Left lobe of liver (tissue), 2 donors: ENCODE results near the gene PARD3. TPM values are rescaled to one million over a fixed set of nuclear protein-coding genes. Genes with fewer than 3 reads are reported as not detected.

Experiments used
- ATAC-seq: fragments of 200-7000 bp; cut with Tn5 transposase; one replicate; pipeline ENCODE4 v1.9.1; 2020; ENCODE audit warnings: mild to moderate bottlenecking, moderate library complexity
- DNase-seq: peaks from one replicate; pipeline ENCODE4 v3.0.0-alpha.2; 2020; ENCODE audit warnings: low spot score
- total RNA-seq: library from RNA; stranded (reverse); gene quantifications from one replicate; pipeline ENCODE4 v1.2.1, GENCODE V29; 2021
- donor health status: DM: no; HTN: no; CAD: no; lungs with moderate emphysema.
- donor health status: DM: no; HTN: yes; CAD: no.

The PARD3 gene
- total RNA-seq, 1 donor from 2014 or later: 19.1 TPM

- DNase-seq: no peak
- no peak for ATAC-seq
Measured at GRCh38 chr10:34635111-34635510, 180.0 kb downstream of the PARD3 start.

GRCh38 chr10:34633374-34633773 is 181.7 kb downstream of the PARD3 start:
- ATAC-seq: no peak

GRCh38 chr10:34629084-34629483 is 186.0 kb downstream of the PARD3 start:
- ATAC-seq: no peak
- DNase-seq: no peak

More at GRCh38 chr10:34633374-34633773, 181.7 kb downstream of the PARD3 start:
- no peak for DNase-seq

GRCh38 chr10:34628174-34628796 is 186.8 kb downstream of the PARD3 start:
- ATAC-seq (peak; percentile 87), DNase-seq (peak; percentile 66)

DNA sequence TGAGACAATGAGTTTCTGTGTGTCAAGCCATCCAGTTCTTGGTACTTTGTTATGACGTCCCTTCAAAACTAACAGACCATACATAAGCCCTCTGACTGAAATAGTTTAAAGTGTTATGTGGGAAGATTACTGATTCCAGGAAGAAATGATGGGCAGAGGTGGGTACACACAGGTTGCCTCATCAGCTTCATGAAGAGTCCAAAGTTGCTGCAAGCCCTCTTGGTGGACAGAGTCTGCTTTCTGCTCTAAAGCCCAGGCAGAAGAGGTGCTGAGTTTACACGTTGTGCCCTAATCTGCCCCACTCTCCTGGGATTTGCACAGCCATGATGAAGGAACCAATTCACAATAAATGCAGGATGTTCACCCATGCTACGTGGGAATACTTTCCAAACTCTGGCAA is 187.4 kb downstream of the PARD3 start:
- peak; percentile 45 for ATAC-seq
- DNase-seq: no peak

DNA sequence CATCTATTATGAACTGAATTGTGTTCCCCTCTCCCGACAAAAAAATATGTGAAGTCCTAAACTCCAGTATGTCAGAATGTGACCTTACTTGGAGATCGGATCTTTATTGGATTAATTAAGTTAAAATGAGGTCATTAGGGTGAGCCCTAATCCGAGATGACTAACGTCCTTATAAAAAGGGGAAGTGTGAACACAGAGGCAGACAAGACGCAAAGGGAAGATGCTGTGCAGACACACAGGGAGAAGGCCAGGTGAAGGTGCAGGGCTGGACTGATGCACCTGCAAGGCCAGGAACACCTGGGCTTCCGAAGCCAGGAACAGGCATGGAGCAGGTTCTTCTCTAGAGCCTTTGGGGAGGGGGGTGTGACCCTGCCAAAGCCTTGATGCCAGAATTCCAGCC is 187.8 kb downstream of the PARD3 start:
- DNase-seq (no peak), ATAC-seq (no peak)

GRCh38 chr10:34626158-34626880 is 188.8 kb downstream of the PARD3 start:
- ATAC-seq (no peak), DNase-seq (no peak)

DNA sequence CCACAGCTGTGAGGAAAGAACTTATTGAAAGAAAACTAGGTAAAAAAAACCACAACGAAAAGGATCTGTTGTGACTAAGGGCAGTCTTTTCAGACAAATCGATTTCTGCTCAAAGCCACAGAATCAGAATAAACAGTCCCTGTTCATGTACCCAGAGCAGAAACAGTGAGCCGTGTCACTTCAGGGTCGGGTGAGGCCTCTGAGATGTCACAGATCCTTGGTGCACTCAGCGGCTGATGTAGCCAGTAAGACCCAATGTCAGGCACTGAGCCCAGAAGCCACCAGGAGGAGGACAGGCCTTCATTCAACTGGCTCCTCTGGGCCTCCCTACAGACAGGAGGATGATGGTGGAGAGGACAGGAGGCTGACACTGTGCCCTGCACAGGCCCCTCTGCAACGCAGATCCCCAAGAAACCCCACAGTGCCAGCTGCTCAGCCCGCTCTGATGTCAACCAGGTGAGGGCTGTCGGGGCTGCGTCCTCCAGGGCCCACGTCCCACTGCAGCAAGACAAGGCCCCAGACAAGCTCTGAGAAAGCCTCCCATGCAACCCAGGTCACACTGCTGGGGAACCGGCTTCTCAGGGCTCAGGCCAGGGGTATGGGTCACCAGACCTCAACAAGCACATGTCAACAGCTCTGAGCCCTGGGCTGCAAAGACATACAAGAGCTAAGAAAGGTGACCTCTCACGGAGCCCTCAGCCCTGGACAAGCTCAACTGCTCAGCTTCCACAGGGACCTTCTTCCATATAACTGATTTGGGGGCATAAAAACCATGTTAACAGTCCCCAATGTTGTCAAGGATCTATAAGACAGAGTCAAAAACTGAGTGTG is 190.6 kb downstream of the PARD3 start:
- ATAC-seq (no peak), DNase-seq (no peak)

- no peak for ATAC-seq
- no peak for DNase-seq
Measured at GRCh38 chr10:34622945-34623344, 192.2 kb downstream of the PARD3 start.

GRCh38 chr10:34618611-34619010 is 196.5 kb downstream of the PARD3 start:
- ATAC-seq: no peak
- no peak for DNase-seq

GRCh38 chr10:34615770-34616169 is 199.3 kb downstream of the PARD3 start:
- DNase-seq (no peak), ATAC-seq (no peak)

- DNase-seq (no peak), ATAC-seq (no peak)
Measured at GRCh38 chr10:34613491-34613890, 201.6 kb downstream of the PARD3 start.

GRCh38 chr10:34612938-34613337 is 202.2 kb downstream of the PARD3 start:
- no peak for DNase-seq

DNA sequence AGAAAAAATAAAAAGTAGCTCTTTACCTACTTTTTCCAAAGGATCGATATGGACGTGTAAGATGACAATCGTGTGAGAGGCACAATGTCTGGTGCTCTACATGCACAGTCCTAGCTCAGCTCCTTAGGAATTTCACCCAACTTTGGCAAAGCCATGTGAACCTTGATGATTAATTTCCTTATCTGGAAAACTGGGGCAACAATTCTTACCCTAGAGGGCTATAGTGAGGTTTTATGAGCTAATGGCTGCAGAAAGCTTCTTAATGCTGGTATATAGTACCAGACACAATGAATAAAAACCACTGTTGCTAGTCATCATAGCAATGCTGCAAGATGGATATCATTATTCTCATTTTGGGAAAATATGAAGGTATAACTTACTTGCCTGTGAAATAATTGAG is 202.7 kb downstream of the PARD3 start:
- DNase-seq: no peak
- no peak for ATAC-seq

More at GRCh38 chr10:34612938-34613337, 202.2 kb downstream of the PARD3 start:
- ATAC-seq: no peak

DNA sequence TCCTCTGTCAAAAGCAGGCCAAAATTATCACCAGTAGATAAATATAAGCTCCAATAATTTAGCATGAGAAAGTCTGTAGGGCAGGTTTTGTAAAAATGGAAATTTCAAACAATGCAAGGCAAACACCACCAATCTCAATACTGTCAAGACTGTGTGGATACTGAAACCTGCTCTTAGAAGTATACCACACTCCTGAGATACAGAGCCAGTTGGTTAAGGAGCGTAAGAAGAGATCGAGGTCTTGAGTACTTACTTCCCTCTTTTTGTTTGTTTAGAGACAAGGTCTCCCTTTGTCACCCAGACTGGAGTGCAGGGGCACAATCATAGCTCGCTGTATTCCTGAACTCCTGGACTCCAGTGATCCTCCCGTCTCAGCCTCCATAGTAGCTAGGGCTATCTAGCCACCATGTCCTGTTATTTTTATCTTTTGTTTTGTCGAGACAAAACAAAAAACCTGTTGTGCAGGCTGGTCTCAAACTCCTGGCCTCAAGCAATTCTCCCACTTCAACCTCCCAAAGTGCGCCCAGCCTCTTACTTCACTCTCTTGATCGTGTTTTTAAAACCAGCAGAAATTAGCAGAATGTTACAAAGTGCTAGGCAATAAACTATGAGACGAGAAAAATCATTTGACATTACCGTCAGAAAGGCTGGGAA is 205.7 kb downstream of the PARD3 start:
- no peak for DNase-seq
- no peak for ATAC-seq

DNA sequence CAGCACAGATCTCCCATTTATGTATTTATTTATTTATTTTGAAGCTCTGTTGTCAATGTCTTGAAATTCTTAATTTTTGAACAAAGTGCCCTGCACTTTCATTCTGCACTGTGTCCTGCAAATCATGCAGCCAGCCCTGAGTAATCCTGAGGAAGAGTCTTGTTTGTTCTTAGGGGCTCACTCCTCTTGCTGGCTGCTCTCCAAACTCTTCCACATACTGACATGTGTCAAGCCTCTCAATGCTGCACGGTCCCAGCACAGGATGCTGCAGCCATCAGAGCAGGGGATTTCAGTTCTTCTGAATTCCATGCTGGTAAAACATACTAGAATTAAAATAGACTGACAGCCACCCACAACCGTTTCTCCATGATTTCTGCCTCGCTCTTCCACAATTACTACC is 207.2 kb downstream of the PARD3 start:
- DNase-seq: no peak
- ATAC-seq: no peak

- DNase-seq (no peak), ATAC-seq (no peak)
Measured at GRCh38 chr10:34606890-34607289, 208.2 kb downstream of the PARD3 start.

- ATAC-seq: no peak
- no peak for DNase-seq
Measured at GRCh38 chr10:34602478-34602877, 212.6 kb downstream of the PARD3 start.

- DNase-seq: no peak
- ATAC-seq: no peak
Measured at GRCh38 chr10:34601691-34602090, 213.4 kb downstream of the PARD3 start.

DNA sequence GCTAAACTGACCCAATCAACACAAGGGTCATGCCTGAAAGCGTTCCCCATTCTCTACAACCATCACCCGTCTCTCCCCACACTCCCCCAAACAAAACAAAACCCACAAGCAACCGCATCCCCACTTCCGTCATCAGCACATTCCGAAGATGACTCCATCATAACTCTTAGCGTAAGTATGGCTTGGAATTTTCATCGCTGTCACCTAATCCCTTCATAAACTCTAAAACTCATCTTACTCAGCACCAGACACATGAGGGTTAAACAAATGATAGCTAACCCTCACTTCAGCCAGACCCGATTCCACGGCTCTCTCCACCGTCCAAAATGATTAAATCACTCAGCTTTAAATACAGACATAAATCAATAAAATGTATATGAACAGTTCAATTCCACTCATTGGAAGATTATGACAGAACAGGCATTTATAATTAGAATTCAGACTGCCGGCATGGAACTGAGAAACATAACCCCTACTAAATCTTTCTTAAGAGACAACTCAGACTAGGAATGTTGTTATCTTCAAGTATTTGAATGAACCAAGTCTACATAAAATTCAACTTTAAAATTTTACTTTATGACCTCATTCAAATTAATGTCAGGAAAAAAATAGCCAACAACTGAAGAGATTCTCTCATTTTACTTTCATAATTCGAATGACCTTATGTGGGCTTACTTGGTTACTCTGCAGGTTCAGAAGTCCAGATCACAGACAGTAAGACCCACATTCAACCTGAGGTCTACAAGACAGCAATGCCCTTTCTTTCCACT is 215.9 kb downstream of the PARD3 start:
- DNase-seq (no peak), ATAC-seq (no peak)
